HepG2 (cell line): ENCODE results near the gene CMTM1. TPM values are rescaled to one million over a fixed set of nuclear protein-coding genes. Genes with fewer than 3 reads are reported as not detected.
A peak's percentile ranks its signal among the peaks of the same experiment; 100 is the strongest.

Source experiments
- ARID4A ChIP-seq: sonication (generic); formaldehyde crosslinking; IDR thresholded peaks from 2 replicates; pipeline ENCODE4 v1.5.0; 2020; ENCODE audit warnings: mild to moderate bottlenecking, missing genetic modification reagents, borderline replicate concordance
- ASH2L ChIP-seq: fragments of 300-600, 200-600 bp; sonication (generic); IDR thresholded peaks from 2 replicates; pipeline ENCODE4 v1.7.0; 2017; ENCODE audit warnings: low read depth, mild to moderate bottlenecking, moderate library complexity, mixed read lengths, low read length; ENCODE audit not compliant: insufficient read length
- CBX2 ChIP-seq, 2 experiments: fragments of 200-600 bp in 1 of 2; sonication (generic); formaldehyde crosslinking in 1 of 2; IDR thresholded peaks; 2 replicates each; pipeline versions ENCODE4 v1.7.0 to v1.8.1; 2018 to 2022; ENCODE audit warnings: low read depth in 2 of 2, low read length in 1 of 2, mild to moderate bottlenecking in 1 of 2, missing genetic modification reagents in 1 of 2
- HMG20A ChIP-seq: IDR thresholded peaks from 2 replicates; pipeline ENCODE4 v1.6.1; 2016; ENCODE audit warnings: borderline replicate concordance
- HNRNPK ChIP-seq: fragments of 200-400 bp; formaldehyde crosslinking; IDR thresholded peaks from 2 replicates; pipeline ENCODE4 v1.6.1; 2018; ENCODE audit warnings: low read length, low read depth, moderate library complexity, mild to moderate bottlenecking; ENCODE audit not compliant: poor library complexity, severe bottlenecking
- IKZF5 ChIP-seq: IDR thresholded peaks from 2 replicates; pipeline ENCODE4 v1.6.1; 2018; ENCODE audit warnings: missing genetic modification reagents, mild to moderate bottlenecking, missing compliant biosample characterization
- YY1 ChIP-seq: IDR thresholded peaks from 2 replicates; pipeline ENCODE4 v1.6.1; 2011; ENCODE audit warnings: low read length, low read depth, moderate library complexity, mild to moderate bottlenecking; ENCODE audit not compliant: insufficient read depth, insufficient replicate concordance
- ZC3H4 ChIP-seq: sonication (generic); formaldehyde crosslinking; IDR thresholded peaks from 2 replicates; pipeline ENCODE4 v1.4.0; 2020; ENCODE audit warnings: missing genetic modification reagents, borderline replicate concordance
- ZNF501 ChIP-seq: sonication (generic); formaldehyde crosslinking; IDR thresholded peaks from 2 replicates; pipeline ENCODE4 v1.5.1; 2020; ENCODE audit warnings: mild to moderate bottlenecking, moderate library complexity, missing genetic modification reagents
- polyA plus RNA-seq, 8 experiments: library from polyadenylated mRNA; depleted of rRNA in 3 of 8; stranded (reverse) in 7 of 8; unstranded in 1 of 8; fragments of >200 nt; fragmentation: Illumina TruSeq in 4 of 8; extraction: Trizol in 4 of 8; gene quantifications; 2 replicates each; pipeline versions ENCODE4 v1.2.1 to v1.2.3, GENCODE V29; 2011 to 2016; ENCODE audit warnings: low read depth in 4 of 8, missing spikeins in 1 of 8, mixed read lengths in 1 of 8; ENCODE audit not compliant: insufficient read depth in 1 of 8
- total RNA-seq, 5 experiments: library from RNA; depleted of rRNA; stranded (reverse); fragments of >200 nt; fragmentation: Illumina TruSeq; extraction: Trizol; gene quantifications; 2 replicates each; pipeline ENCODE4 v1.2.3, GENCODE V29; 2016; ENCODE audit warnings: low read depth in 1 of 5
- TF ChIP-seq, protein P1 (sequence below): sonication (generic); formaldehyde crosslinking; IDR thresholded peaks from 2 replicates; pipeline ENCODE4 v1.5.0; 2020; ENCODE audit warnings: mild to moderate bottlenecking, missing genetic modification reagents
- TF ChIP-seq, protein P2 (sequence below): sonication (generic); formaldehyde crosslinking; IDR thresholded peaks from 2 replicates; pipeline ENCODE4 v1.4.0; 2020; ENCODE audit warnings: missing genetic modification reagents
- TF ChIP-seq, protein P3 (sequence below): fragments of 450-650 bp; IDR thresholded peaks from 2 replicates; pipeline ENCODE4 v1.6.1; 2017; ENCODE audit warnings: mild to moderate bottlenecking
- TF ChIP-seq, protein P4 (sequence below): sonication (generic); formaldehyde crosslinking; IDR thresholded peaks from 2 replicates; pipeline ENCODE4 v1.5.1; 2020; ENCODE audit warnings: missing genetic modification reagents, mild to moderate bottlenecking, borderline replicate concordance

CMTM1 gene
- total and polyA plus RNA-seq, 2 of the 13 experiments (the other 11 are each of a cell fraction or from before 2014, with no cell fraction given) = 1.7 to 2.9 TPM

- TF ChIP-seq, protein P1, sequence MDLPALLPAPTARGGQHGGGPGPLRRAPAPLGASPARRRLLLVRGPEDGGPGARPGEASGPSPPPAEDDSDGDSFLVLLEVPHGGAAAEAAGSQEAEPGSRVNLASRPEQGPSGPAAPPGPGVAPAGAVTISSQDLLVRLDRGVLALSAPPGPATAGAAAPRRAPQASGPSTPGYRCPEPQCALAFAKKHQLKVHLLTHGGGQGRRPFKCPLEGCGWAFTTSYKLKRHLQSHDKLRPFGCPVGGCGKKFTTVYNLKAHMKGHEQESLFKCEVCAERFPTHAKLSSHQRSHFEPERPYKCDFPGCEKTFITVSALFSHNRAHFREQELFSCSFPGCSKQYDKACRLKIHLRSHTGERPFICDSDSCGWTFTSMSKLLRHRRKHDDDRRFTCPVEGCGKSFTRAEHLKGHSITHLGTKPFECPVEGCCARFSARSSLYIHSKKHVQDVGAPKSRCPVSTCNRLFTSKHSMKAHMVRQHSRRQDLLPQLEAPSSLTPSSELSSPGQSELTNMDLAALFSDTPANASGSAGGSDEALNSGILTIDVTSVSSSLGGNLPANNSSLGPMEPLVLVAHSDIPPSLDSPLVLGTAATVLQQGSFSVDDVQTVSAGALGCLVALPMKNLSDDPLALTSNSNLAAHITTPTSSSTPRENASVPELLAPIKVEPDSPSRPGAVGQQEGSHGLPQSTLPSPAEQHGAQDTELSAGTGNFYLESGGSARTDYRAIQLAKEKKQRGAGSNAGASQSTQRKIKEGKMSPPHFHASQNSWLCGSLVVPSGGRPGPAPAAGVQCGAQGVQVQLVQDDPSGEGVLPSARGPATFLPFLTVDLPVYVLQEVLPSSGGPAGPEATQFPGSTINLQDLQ (CRISPR knock-in tag) = no peak
- TF ChIP-seq HNRNPK (no peak), ZC3H4 (CRISPR knock-in tag) (peak; percentile 95), YY1 (no peak), CBX2 (IDR thresholded peaks at IDR 0.05; ENCODE audit: low read depth, low read length) (no peak), CBX2 (CRISPR knock-in tag; IDR thresholded peaks at IDR 0.05; ENCODE audit: low read depth) (no peak), ZNF501 (CRISPR knock-in tag) (peak; percentile 44), ASH2L (peak; percentile 17), ARID4A (CRISPR knock-in tag) (no peak), HMG20A (CRISPR knock-in tag) (no peak), IKZF5 (no peak)
- TF ChIP-seq, protein P2, sequence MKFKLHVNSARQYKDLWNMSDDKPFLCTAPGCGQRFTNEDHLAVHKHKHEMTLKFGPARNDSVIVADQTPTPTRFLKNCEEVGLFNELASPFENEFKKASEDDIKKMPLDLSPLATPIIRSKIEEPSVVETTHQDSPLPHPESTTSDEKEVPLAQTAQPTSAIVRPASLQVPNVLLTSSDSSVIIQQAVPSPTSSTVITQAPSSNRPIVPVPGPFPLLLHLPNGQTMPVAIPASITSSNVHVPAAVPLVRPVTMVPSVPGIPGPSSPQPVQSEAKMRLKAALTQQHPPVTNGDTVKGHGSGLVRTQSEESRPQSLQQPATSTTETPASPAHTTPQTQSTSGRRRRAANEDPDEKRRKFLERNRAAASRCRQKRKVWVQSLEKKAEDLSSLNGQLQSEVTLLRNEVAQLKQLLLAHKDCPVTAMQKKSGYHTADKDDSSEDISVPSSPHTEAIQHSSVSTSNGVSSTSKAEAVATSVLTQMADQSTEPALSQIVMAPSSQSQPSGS = no peak
- TF ChIP-seq, protein P3, sequence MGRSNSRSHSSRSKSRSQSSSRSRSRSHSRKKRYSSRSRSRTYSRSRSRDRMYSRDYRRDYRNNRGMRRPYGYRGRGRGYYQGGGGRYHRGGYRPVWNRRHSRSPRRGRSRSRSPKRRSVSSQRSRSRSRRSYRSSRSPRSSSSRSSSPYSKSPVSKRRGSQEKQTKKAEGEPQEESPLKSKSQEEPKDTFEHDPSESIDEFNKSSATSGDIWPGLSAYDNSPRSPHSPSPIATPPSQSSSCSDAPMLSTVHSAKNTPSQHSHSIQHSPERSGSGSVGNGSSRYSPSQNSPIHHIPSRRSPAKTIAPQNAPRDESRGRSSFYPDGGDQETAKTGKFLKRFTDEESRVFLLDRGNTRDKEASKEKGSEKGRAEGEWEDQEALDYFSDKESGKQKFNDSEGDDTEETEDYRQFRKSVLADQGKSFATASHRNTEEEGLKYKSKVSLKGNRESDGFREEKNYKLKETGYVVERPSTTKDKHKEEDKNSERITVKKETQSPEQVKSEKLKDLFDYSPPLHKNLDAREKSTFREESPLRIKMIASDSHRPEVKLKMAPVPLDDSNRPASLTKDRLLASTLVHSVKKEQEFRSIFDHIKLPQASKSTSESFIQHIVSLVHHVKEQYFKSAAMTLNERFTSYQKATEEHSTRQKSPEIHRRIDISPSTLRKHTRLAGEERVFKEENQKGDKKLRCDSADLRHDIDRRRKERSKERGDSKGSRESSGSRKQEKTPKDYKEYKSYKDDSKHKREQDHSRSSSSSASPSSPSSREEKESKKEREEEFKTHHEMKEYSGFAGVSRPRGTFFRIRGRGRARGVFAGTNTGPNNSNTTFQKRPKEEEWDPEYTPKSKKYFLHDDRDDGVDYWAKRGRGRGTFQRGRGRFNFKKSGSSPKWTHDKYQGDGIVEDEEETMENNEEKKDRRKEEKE = no peak
- TF ChIP-seq, protein P4, sequence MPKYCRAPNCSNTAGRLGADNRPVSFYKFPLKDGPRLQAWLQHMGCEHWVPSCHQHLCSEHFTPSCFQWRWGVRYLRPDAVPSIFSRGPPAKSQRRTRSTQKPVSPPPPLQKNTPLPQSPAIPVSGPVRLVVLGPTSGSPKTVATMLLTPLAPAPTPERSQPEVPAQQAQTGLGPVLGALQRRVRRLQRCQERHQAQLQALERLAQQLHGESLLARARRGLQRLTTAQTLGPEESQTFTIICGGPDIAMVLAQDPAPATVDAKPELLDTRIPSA (CRISPR knock-in tag) = no peak
Measured at GRCh38 chr16:66517586-66518263, 48.5 kb upstream of the CMTM1 start (continued).
